GM13977 (cell line): ENCODE measurements around the gene TMPRSS4.

Experiments used
- DNase-seq: peaks from one replicate; pipeline ENCODE4 v3.0.0; 2012; ENCODE audit warnings: low spot score
- CTCF ChIP-seq: IDR thresholded peaks from 2 replicates; pipeline ENCODE4 v1.5.1; 2012; ENCODE audit warnings: mild to moderate bottlenecking, control low read depth; ENCODE audit not compliant: insufficient read depth; ENCODE audit errors: extremely low read depth, missing control alignments
- in situ Hi-C: fragments of 300-500 bp; cut with MboI; formaldehyde crosslinking; loops from one replicate; pipeline ENCODE4 v1.12.0; 2022; ENCODE audit warnings: low sequenced_read_pairs, low pct_unique_long_range_greater_than_20kb, mixed read lengths, inconsistent platforms; ENCODE audit not compliant: unreplicated experiment

Gene TMPRSS4

GRCh38 chr11:118155776-118156530 lies 79.1 kb downstream of the TMPRSS4 start:
- TF ChIP-seq CTCF: no peak
- no peak for DNase-seq
- in situ Hi-C loops: no loop called here

GRCh38 chr11:118156531-118157185 lies 79.8 kb downstream of the TMPRSS4 start:
- no peak for TF ChIP-seq CTCF
- in situ Hi-C loops: no loop called here
- DNase-seq: no peak

- in situ Hi-C loops: no loop called here
- no peak for DNase-seq
- no peak for TF ChIP-seq CTCF
Observed at GRCh38 chr11:118157186-118157895, 80.5 kb downstream of the TMPRSS4 start.

- TF ChIP-seq CTCF: no peak
- DNase-seq: no peak
- in situ Hi-C loops: no loop called here
Observed at GRCh38 chr11:118161786-118162185, 84.9 kb downstream of the TMPRSS4 start.

- in situ Hi-C loops: no loop called here
- TF ChIP-seq CTCF: no peak
Observed at GRCh38 chr11:118162846-118163245, 86.0 kb downstream of the TMPRSS4 start.

GRCh38 chr11:118163494-118163893 lies 86.6 kb downstream of the TMPRSS4 start:
- no peak for TF ChIP-seq CTCF
- DNase-seq: no peak
- in situ Hi-C loops: no loop called here

More at GRCh38 chr11:118162846-118163245, 86.0 kb downstream of the TMPRSS4 start:
- DNase-seq: no peak
